Activated naive CD8-positive, alpha-beta T cell treated with anti-CD3 and anti-CD28 coated beads, Interleukin-2, amount 50 U/mL, for 16 hours (primary cell): ENCODE data around the gene VGLL3.

ENCODE experiments used
- DNase-seq: peaks from one replicate; pipeline ENCODE4 v3.0.0-alpha.2; 2020; ENCODE audit warnings: low read depth, low spot score

Gene VGLL3

GRCh38 chr3:86951322-86951721 is 39.6 kb downstream of the VGLL3 start:
- no peak for DNase-seq

- no peak for DNase-seq
Observed at GRCh38 chr3:86950717-86951116, 40.2 kb downstream of the VGLL3 start.

GRCh38 chr3:86949850-86950249 is 41.1 kb downstream of the VGLL3 start:
- no peak for DNase-seq

DNA sequence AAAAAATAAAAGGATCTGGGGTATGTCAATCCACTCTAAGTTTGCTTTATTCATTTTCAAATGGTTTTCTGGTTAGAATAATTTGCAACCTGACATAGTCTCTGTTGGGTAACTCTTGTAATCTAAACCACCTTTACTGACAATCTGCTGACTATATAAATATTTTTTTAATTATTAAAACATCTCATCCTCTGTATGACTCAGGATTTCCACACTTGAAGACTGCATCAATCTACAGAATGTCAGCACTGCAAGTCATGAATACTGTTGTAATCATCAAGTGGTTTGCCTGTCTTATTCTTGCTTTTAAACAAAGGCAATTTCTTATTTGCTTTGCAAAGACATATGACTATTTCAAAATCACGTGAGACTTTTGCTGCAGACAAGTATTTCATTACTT is 42.1 kb downstream of the VGLL3 start:
- DNase-seq: no peak

GRCh38 chr3:86942206-86942605 is 48.7 kb downstream of the VGLL3 start:
- no peak for DNase-seq

DNA sequence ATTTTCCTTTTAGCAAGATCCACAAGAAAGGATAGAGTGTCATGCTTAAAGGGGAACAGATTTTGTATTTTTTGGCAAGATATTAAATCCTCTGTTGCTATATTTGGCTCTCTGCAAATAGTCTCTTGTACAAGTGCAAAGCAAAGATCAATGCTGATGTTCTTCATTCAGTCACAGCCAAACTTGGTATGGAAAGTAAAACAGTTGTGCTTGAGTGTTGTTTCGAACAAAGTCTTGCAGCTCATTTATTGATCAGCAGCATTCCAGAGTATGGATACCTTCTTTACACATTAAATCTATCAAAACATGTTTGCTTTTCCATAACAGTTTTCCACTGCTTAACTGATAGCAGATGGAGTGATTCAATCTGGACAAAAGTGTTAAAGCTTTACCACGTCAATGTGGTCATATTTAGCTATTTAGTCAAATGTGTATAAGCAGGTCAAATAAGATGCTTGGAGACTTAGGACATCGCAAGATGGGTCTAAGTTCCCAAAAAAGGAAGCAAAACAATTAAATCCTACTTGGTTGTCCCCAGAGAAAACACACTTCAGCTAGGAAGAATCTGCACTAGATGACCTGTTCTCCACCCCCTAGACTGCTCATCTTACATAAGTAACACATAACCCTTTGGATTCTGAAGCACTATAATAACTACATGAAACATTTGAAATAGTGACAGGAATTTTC is 52.4 kb downstream of the VGLL3 start:
- DNase-seq: no peak

- no peak for DNase-seq
Observed at GRCh38 chr3:86937306-86937791, 53.6 kb downstream of the VGLL3 start.

- DNase-seq: no peak
Observed at GRCh38 chr3:86934851-86935250, 56.1 kb downstream of the VGLL3 start.

DNA sequence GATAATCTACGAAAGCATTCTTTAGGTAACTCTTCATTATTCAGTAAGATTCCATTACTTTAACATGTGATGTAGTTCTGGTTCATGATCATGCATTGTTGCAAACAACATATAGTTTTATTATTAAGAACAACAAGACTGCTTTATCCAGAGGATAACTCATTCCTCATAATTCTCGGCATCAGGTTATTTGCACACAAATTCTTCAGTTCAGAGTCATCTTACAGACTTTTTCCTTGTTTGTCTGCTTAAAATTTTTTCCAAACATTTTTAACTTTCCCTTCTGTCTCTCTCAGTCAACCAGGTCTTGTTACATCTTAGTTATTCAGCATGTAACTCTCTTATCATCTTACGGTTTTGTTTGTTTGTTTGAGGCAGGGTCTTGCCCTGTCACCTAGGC is 60.1 kb downstream of the VGLL3 start:
- DNase-seq: no peak

DNA sequence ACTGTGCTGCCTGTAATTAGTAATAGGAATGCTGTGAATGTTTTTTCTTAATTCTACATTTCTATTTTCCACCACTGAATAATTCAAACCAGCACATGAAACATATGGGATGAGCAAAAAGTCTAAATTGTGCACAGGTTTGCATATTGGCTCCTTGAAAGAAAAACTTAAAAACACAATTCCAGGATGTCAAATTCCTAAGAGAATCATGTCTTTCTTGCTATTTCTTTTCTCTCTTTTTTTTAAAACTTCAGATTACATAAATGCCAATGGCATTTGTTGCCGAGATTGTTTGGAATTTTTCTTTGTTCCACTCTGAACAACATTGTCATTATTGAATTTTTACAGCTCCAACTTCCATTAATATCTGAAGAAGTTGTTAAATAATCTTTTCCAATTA is 60.8 kb downstream of the VGLL3 start:
- no peak for DNase-seq

- no peak for DNase-seq
Observed at GRCh38 chr3:86929046-86929445, 61.9 kb downstream of the VGLL3 start.

DNA sequence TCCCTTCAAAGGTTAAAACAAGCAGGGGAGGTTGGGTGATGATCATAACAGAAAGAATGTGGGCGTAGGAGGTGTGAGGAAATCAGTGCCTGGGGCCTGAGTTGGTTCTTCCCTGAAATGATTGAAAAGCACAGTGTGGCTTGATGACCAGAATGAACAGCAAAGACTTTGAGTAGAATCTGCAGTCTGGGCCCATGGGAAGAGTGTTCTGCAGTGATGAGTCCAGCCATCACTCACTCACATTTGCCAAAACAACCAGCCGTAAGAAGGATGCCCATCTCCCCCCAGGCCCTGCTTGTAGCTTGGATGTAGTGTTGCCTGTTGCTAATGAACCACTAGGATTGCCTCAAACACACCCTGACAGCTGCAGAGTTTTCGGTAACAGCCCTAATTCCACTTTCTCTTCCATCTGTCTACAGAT is 67.9 kb downstream of the VGLL3 start:
- DNase-seq: no peak

- DNase-seq: no peak
Observed at GRCh38 chr3:86921971-86922680, 68.8 kb downstream of the VGLL3 start.

DNA sequence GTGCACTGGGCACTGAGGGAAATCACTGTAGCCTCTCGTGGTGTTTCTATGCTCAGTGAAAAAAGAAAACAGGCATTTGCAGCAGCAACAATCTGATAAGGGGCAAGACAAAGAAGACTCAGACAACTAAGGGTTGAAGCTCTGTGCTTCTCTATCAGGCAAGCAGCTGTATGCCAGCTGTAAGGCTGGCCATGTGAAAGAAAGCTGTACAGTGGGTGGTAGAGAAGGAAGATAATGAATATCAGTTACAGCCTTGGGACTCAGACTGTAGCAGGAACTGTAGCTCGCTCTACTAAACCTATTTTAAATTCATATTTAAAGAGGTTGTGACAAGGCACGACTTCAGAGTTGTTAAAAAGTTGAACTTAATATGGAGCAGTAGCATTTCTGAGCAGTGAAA is 76.3 kb downstream of the VGLL3 start:
- no peak for DNase-seq

DNA sequence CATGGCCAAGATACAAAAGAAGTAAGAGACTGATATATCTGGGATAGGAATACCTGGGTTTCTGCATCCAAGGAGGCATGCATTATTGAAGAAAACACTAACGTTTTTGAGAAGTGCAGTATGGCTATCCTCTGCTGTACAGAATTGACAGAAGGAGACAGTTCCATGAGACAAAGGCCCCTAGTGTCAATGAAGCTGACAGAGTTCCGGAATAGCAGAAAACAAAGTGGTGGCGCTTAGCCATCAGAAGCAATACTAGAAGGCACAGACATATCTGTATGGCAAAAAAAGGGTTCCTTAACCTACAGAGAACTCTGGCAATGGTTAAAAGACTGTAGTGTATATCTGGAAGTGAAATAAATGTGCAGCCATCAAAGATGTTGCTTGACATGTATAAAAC is 77.8 kb downstream of the VGLL3 start:
- DNase-seq: no peak

- DNase-seq: no peak
Observed at GRCh38 chr3:86895202-86895601, 95.7 kb downstream of the VGLL3 start.

GRCh38 chr3:86890741-86891396 is 100.1 kb downstream of the VGLL3 start:
- DNase-seq: no peak
